Adipose tissue (tissue), 3 donors: ENCODE data around the gene HPCA. TPM values are rescaled to one million over a fixed set of nuclear protein-coding genes. Genes with fewer than 3 reads are reported as not detected.

ENCODE experiments used
- polyA plus RNA-seq, 3 donors: library from polyadenylated mRNA; stranded (reverse); fragments of 200-250 nt; gene quantifications; one replicate each; pipeline ENCODE4 v1.2.3, GENCODE V29; 2013
- donor health status: healthy with polysubstance abuse.
- donor health status: Bipolar disorder and iron deficiency.
- donor health status: healthy.

The HPCA gene
- polyA plus RNA-seq, 3 donors, result 0.04 to 1.1 (median 0.25) TPM

Other genes with a start within 250 kb of the HPCA start
- 10 to 100 TPM; 23.4 to 53.5 (median 35.9) TPM for gene ZBTB8OS, start 235.9 kb upstream of the HPCA start, polyA plus RNA-seq
- gene RBBP4, start 235.3 kb upstream of the HPCA start, polyA plus RNA-seq, result 10 to 100 TPM; 41.3 to 45.5 (median 45.3) TPM
- gene SYNC, start 183.7 kb upstream of the HPCA start, polyA plus RNA-seq, result 1 to 10 TPM in 2 of 3 donors, under 1 TPM in 1; 0.56 to 9.0 (median 5.6) TPM
- 10 to 100 TPM; 22.5 to 63.1 (median 35.5) TPM for gene YARS1, start 69.1 kb upstream of the HPCA start, polyA plus RNA-seq
- 10 to 100 TPM in 1 of 3 donors, 1 to 10 TPM in 2; 2.9 to 11.7 (median 8.7) TPM for gene S100PBP, start 68.8 kb upstream of the HPCA start, polyA plus RNA-seq
- gene FNDC5, start 15.6 kb upstream of the HPCA start, polyA plus RNA-seq, result 1 to 10 TPM in 1 of 3 donors, under 1 TPM in 2; 0.59 to 4.2 (median 0.77) TPM
- 10 to 100 TPM; 19.6 to 41.3 (median 24.4) TPM for gene TMEM54, start 14.9 kb downstream of the HPCA start, polyA plus RNA-seq
- gene RNF19B, start 78.3 kb downstream of the HPCA start, polyA plus RNA-seq, result 10 to 100 TPM in 2 of 3 donors, 1 to 10 TPM in 1; 6.2 to 20.1 (median 11.7) TPM
- gene AK2, start 150.4 kb downstream of the HPCA start, polyA plus RNA-seq, result 100 to 1,000 TPM in 2 of 3 donors, 10 to 100 TPM in 1; 60.1 to 134 (median 116) TPM
- gene AZIN2, start 194.7 kb downstream of the HPCA start, polyA plus RNA-seq, result 1 to 10 TPM; 1.2 to 2.5 (median 1.4) TPM